Stimulated activated CD8-positive, alpha-beta memory T cell treated with anti-CD3 and anti-CD28 coated beads, Interleukin-2, amount 100 ng/mL, for 1 hour (primary cell): Measurements from ENCODE around the gene WDR70.
"Not testable (repeated sequence)": the region's sequence is repeated elsewhere in the genome, so short reads cannot be mapped to it uniquely, and the experiment has no call there.

Source experiments
- DNase-seq, 2 donors: peaks; one replicate each; pipeline ENCODE4 v3.0.0-alpha.2; 2020; ENCODE audit warnings: low read depth in 2 of 2

The WDR70 gene

DNA sequence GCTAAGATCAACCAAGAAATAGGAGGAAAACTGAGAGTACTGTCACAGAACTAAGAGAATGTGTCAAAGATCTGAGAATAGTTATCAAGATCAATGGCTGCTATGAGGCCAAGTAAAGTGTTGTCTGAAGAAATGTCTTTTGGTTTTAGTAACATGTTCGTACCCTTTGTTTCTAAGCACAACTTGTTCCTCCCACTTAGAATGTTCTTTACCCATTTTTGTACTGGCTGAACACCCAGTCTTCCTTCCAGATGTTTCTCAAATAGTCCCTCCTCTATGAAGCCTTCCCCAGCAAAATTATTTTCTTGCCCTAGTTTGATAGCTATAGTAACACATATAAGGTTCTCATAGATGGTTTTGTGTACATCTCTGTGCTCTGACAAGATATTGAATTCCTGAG, 191.5 kb downstream of the WDR70 start:
- no peak for DNase-seq

DNA sequence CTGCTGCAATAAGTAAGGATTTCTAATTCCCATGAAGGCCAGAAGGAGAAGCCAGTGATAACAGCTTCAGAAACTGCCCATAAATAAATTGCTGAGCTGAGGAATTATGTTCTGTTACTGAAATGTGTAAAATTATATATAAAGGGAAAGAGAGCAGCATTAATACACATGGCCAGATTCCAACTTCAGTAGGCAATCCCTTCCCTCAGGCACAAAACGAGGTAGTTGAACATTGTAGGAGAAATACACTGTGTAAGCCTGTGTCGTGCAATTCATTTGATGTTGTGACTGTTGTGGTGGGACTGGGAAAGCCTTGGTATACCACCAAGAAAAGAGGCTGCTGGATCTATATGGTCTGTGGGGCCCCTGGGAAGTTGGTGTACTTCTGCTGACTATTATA, 192.9 kb downstream of the WDR70 start:
- DNase-seq = no peak

GRCh38 chr5:37575541-37576489, 196.7 kb downstream of the WDR70 start:
- DNase-seq = no peak

DNA sequence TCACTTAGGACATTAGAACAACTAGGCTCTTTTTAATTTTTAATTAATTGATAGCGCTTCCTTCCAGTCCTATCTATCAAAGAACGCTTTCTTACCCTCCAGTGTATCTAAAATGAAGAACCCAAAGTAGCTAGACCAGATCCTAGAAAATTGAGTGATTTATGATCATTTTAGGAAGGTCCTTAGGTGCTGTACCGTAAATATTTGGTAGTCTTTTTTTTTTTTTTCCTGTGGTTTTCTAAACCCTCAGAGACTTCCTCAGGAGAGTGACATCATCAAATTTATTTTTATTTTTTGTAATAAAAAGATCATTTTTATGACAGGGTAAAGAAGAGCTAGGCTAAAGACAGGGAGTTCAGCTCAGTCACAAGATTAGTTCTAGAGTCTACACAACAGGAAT, 197.4 kb downstream of the WDR70 start:
- DNase-seq = no peak

GRCh38 chr5:37578176-37578575, 199.1 kb downstream of the WDR70 start:
- no peak for DNase-seq

- DNase-seq = no peak
Measured at GRCh38 chr5:37580106-37580505, 201.0 kb downstream of the WDR70 start.

- no peak for DNase-seq
Measured at GRCh38 chr5:37582202-37582601, 203.1 kb downstream of the WDR70 start.

GRCh38 chr5:37593292-37593691, 214.2 kb downstream of the WDR70 start:
- DNase-seq = not testable (repeated sequence)

- not testable (repeated sequence) for DNase-seq
Measured at GRCh38 chr5:37594864-37595263, 215.7 kb downstream of the WDR70 start.

- no peak for DNase-seq
Measured at GRCh38 chr5:37598733-37599132, 219.6 kb downstream of the WDR70 start.

GRCh38 chr5:37601163-37601562, 222.0 kb downstream of the WDR70 start:
- no peak for DNase-seq

DNA sequence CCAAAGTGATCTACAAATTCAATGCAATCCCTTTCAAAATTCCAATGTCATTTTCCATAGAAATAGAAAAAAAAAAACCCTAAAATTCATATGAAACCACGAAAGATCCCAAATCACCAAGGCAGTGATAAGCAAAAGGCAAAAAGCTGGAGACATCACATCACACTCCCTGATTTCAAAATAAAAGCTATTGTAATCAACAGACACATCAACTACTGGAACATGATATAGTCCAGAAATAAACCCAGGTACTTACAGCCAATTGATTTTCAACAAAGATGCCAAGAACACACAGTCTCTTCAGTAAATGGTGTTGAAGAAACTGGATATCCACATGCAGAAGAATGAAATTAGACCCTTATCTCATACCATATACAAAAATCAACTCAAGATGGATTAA, 224.0 kb downstream of the WDR70 start:
- DNase-seq = no peak

- no peak for DNase-seq
Measured at GRCh38 chr5:37604290-37604689, 225.2 kb downstream of the WDR70 start.

GRCh38 chr5:37606148-37606547, 227.0 kb downstream of the WDR70 start:
- DNase-seq = no peak

DNA sequence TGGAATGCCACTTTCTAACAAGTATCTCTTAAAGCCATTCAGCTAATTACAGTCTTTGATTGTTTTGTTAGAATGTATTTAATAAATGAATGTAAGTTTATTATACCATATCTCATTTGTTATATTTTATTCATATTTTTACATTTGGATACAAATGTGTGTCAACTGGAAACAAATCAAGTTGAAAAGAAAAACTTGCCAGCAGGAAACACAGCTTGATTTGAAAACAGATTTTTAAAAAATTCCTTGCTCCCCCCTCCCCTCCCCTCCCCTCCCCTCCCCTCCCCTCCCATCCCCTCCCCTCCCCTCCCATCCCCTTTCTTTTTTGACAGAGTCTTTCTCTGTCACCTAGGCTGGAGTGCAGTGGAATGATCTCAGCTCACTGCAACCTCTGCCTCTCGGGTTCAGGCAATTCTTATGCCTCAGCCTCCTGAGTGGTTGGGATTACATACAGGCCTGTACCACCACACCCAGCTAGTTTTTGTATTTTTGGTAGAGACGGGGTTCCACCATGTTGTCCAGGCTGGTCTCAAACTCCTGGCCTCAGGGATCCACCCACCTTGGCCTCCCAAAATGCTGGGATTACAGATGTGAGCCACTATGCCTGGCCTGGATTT, 227.6 kb downstream of the WDR70 start:
- no peak for DNase-seq

GRCh38 chr5:37615184-37615583, 236.1 kb downstream of the WDR70 start:
- no peak for DNase-seq

DNA sequence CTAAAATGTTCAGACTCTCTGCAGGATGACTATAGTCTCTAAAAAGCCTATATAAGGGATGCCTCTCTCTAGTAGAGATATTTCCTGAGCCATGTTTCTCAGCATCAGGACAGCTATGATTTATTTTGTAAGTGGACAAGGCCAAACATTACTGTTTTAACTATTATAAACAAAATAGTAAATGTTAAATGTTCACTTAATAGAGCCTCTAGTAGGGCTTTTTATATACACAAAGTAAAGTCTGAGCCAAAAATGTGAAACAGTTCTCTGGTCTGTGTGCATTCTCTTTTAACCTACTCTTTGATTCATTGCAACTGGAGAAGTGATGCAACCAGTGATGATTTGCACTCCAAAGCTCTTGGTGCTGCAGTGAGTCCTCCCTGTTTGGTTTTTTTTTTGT, 240.2 kb downstream of the WDR70 start:
- no peak for DNase-seq

DNA sequence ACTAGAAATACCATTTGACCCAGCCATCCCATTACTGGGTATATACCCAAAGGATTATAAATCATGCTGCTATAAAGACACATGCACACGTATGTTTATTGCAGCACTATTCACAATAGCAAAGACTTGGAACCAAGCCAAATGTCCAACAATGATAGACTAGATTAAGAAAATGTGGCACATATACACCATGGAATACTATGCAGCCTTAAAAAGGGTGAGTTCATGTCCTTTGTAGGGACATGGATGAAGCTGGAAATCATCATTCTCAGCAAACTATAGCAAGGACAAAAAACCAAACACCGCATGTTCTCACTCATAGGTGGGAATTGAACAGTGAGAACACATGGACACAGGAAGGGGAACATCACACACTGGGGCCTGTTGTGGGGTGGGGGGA, 243.2 kb downstream of the WDR70 start:
- not testable (repeated sequence) for DNase-seq

DNA sequence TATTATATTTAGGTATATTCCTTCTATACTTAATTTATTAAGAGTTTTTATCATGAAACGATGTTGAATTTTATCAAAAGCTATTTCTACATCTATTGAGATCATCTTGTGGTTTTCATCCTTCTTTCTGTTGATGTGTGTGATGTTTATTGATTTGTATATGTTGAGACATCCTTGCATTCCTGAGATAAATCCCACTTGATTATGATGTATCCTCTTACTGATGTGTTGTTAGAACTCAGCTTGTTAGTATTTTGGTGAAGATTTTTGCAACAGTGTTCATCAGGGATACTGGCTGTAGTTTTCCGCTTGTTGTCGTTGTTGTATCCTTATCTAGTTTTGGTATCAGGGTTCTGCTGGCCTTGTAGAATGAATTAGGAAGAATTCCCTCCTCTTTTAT, 247.1 kb downstream of the WDR70 start:
- no peak for DNase-seq

DNA sequence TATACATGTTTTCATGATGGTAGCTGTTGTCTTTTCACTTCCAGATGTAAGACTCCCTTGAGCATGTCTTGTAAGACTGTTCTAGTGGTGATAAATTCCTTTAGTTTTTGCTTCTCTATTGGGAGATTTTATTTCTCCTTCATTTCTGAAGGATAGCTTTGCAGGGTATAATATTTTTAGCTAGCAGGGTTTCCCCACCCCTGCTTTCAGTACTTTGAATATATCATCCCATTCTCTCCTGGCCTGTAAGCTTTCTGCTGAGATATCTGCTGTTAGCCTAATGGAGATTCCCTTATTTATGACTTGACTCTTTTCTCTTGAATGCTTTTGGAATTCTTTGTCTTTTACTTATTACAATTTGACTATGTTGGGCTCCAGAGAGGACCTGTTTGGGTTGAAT, 249.8 kb downstream of the WDR70 start:
- no peak for DNase-seq

GRCh38 chr5:37631939-37632338, 252.8 kb downstream of the WDR70 start:
- no peak for DNase-seq

- DNase-seq = no peak
Measured at GRCh38 chr5:37637165-37637845, 258.2 kb downstream of the WDR70 start.

DNA sequence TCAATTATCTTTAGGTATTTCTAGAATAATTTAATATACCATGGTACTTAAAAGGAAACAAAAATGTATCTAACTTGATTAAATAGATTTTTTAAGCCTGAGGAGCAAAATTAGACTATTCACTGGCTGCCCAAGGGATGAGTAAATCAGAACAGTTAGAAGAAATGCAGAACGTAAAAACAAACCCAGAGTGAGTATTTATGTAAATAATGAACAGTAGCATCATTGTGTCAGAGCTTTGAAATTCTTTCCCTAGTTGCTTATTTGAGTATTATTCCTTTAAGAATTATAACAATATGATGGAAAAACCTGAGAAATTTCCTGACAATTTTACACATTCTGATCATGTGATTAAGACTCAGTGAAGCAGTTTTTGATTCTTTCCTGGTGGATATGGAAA, 259.8 kb downstream of the WDR70 start:
- DNase-seq = no peak
